Activated B cell treated with CpG ODN at 0.5 μM for 24 hours (primary cell): ENCODE measurements around the gene NDRG3. TPM values are rescaled to one million over a fixed set of nuclear protein-coding genes. Genes with fewer than 3 reads are reported as not detected.

Source experiments
- ATAC-seq: fragments of 200-7000 bp; cut with Tn5 transposase; one replicate; pipeline ENCODE4 v1.10.0; 2021; ENCODE audit warnings: low read depth, mild to moderate bottlenecking, moderate library complexity
- CTCF ChIA-PET: fragments of 350-600 bp; sonication (Branson Sonifier 250); formaldehyde crosslinking; loops from one replicate; lab custom pipeline; 2021; ENCODE audit warnings: antibody characterized with exemption; lab: Charles Lee
- POLR2A ChIA-PET: fragments of 350-600 bp; sonication (Branson Sonifier 250); formaldehyde crosslinking; loops from one replicate; lab custom pipeline; 2021; ENCODE audit warnings: antibody characterized with exemption; lab: Charles Lee
- DNase-seq: peaks from one replicate; pipeline ENCODE4 v3.0.0; 2022
- H3K27ac Mint-ChIP-seq: one replicate; pipeline ENCODE4 v1.8.0; 2020; ENCODE audit warnings: mixed read lengths
- H3K27me3 Mint-ChIP-seq: one replicate; pipeline ENCODE4 v1.8.0; 2021; ENCODE audit warnings: mixed read lengths
- H3K36me3 Mint-ChIP-seq: one replicate; pipeline ENCODE4 v1.8.0; 2021; ENCODE audit warnings: low read depth, mixed read lengths
- H3K4me1 Mint-ChIP-seq: one replicate; pipeline ENCODE4 v1.8.0; 2021; ENCODE audit warnings: mixed read lengths
- H3K4me3 Mint-ChIP-seq: one replicate; pipeline ENCODE4 v1.8.0; 2020; ENCODE audit warnings: mild to moderate bottlenecking, mixed read lengths
- H3K9me3 Mint-ChIP-seq: one replicate; pipeline ENCODE4 v1.8.0; 2020; ENCODE audit warnings: mixed read lengths
- intact Hi-C: fragments of 100-400 bp; cut with micrococcal nuclease; formaldehyde crosslinking; loops from one replicate; pipeline ENCODE4 v1.15.1; 2024
- total RNA-seq: library from RNA; stranded (reverse); gene quantifications from 2 replicates; pipeline ENCODE4 v1.2.3, GENCODE V29; 2022
- TF ChIP-seq, protein P1 (sequence below): fragments of 200-600 bp; IDR thresholded peaks from one replicate; pipeline ENCODE4 v1.8.0; 2022; ENCODE audit warnings: antibody characterized with exemption, mild to moderate bottlenecking

NDRG3 gene
- 20.8 and 21.4 TPM in 2 replicates for total RNA-seq

GRCh38 chr20:36745927-36746659, at the start of gene NDRG3:
Gene NDRG3 (minus strand): TSS chr20:36746090. CDS start chr20:36721735, 24,355 bp downstream.
- no peaks in the 10 kb centered on the region for H3K9me3 Mint-ChIP-seq
- intact Hi-C loops: loop anchor here (1.0 to 2.0 kb wide), 6 partner anchors 11 to 285 kb away; partner anchors contain the start of genes DSN1 and RAB5IF
- peaks cover 4% of the 10 kb centered on the region for H3K36me3 Mint-ChIP-seq
- ChIA-PET POLR2A (interaction anchor here (0.5 to 1.8 kb wide), 10 partner anchors 9 to 1003 kb away, joined by 3 to 16 read pairs (median 4); partner anchors contain the start of genes DSN1 and RAB5IF), CTCF (interaction anchor here (0.9 to 2.7 kb wide), 5 partner anchors 9 to 118 kb away, joined by 3 to 16 read pairs (median 5); partner anchors contain the start of gene DSN1)
- DNase-seq (peak; percentile 84), ATAC-seq (peak; percentile 98)
- peak within 1 kb of the TSS; percentile 88 for H3K27ac Mint-ChIP-seq
- peaks cover 16% of the 10 kb centered on the region for H3K4me1 Mint-ChIP-seq
- H3K27me3 Mint-ChIP-seq: no peaks in the 10 kb centered on the region
- H3K4me3 Mint-ChIP-seq: peak within 1 kb of the TSS; percentile 87
- TF ChIP-seq, protein P1, sequence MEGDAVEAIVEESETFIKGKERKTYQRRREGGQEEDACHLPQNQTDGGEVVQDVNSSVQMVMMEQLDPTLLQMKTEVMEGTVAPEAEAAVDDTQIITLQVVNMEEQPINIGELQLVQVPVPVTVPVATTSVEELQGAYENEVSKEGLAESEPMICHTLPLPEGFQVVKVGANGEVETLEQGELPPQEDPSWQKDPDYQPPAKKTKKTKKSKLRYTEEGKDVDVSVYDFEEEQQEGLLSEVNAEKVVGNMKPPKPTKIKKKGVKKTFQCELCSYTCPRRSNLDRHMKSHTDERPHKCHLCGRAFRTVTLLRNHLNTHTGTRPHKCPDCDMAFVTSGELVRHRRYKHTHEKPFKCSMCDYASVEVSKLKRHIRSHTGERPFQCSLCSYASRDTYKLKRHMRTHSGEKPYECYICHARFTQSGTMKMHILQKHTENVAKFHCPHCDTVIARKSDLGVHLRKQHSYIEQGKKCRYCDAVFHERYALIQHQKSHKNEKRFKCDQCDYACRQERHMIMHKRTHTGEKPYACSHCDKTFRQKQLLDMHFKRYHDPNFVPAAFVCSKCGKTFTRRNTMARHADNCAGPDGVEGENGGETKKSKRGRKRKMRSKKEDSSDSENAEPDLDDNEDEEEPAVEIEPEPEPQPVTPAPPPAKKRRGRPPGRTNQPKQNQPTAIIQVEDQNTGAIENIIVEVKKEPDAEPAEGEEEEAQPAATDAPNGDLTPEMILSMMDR: no peak

- peaks cover 11% of the 10 kb centered on the region for H3K4me1 Mint-ChIP-seq
- intact Hi-C loops: no loop called here
- H3K27ac Mint-ChIP-seq: no peak overlapping the region
- DNase-seq: no peak
- H3K9me3 Mint-ChIP-seq: no peaks in the 10 kb centered on the region
- TF ChIP-seq, protein P1: no peak
- peaks cover 71% of the 10 kb centered on the region for H3K36me3 Mint-ChIP-seq
- ChIA-PET POLR2A (no interaction called here), CTCF (interaction anchor here (2.0 kb wide), 1 partner anchor 15 kb away, joined by 6 read pairs; no protein-coding TSS in a partner anchor)
- ATAC-seq: no peak
- no peak overlapping the region for H3K4me3 Mint-ChIP-seq
- H3K27me3 Mint-ChIP-seq: no peaks in the 10 kb centered on the region
Observed at GRCh38 chr20:36794116-36794474, 48.2 kb upstream of the NDRG3 start.

- H3K36me3 Mint-ChIP-seq: peaks cover 69% of the 10 kb centered on the region
- H3K4me1 Mint-ChIP-seq: peaks cover 11% of the 10 kb centered on the region
- ChIA-PET POLR2A (interaction anchor here (1.0 kb wide), 1 partner anchor 20 kb away, joined by 3 read pairs; the partner anchor contains the start of gene DSN1), CTCF (interaction anchor here (1.0 to 2.7 kb wide), 7 partner anchors 15 to 125 kb away, joined by 3 to 14 read pairs (median 4); a partner anchor contains a TSS)
- intact Hi-C loops: no loop called here
- no peak for DNase-seq
- H3K27me3 Mint-ChIP-seq: no peaks in the 10 kb centered on the region
- H3K27ac Mint-ChIP-seq: no peak overlapping the region
- TF ChIP-seq, protein P1: no peak
- H3K9me3 Mint-ChIP-seq: no peaks in the 10 kb centered on the region
- ATAC-seq: no peak
- no peak overlapping the region for H3K4me3 Mint-ChIP-seq
Observed at GRCh38 chr20:36793294-36794115, 47.6 kb upstream of the NDRG3 start.

DNA sequence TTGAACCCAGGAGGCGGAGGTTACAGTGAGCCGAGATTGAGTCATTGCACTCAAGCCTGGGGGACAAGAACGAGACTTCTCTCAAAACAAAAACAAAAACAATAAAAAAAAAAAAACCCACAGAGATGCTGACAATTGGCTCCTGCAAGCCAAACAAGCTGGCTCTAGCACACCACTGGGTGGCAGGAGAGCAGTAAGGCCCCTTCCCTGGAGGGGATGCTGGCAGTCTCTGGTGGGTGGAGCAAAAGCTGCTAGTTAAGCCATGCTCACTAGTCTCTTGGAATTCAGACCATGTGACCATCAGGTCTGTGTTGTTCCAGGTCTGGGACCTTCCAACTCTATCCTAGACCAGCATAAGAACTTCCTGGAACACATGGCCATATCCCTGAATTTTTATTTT, 46.5 kb upstream of the NDRG3 start:
- H3K4me1 Mint-ChIP-seq: peaks cover 11% of the 10 kb centered on the region
- intact Hi-C loops: loop anchor here (1.0 kb wide), 2 partner anchors 71 to 95 kb away; a partner anchor contains a TSS
- DNase-seq: no peak
- H3K36me3 Mint-ChIP-seq: peaks cover 58% of the 10 kb centered on the region
- H3K4me3 Mint-ChIP-seq: no peak overlapping the region
- H3K9me3 Mint-ChIP-seq: no peaks in the 10 kb centered on the region
- no peaks in the 10 kb centered on the region for H3K27me3 Mint-ChIP-seq
- CTCF ChIA-PET: interaction anchor here (0.8 to 2.7 kb wide), 10 partner anchors 16 to 126 kb away, joined by 3 to 14 read pairs (median 4); a partner anchor contains a TSS
- H3K27ac Mint-ChIP-seq: no peak overlapping the region
- ATAC-seq: peak; percentile 72
- TF ChIP-seq, protein P1: no peak
- POLR2A ChIA-PET: interaction anchor here (0.9 to 1.0 kb wide), 2 partner anchors 19 to 213 kb away, joined by 3 to 7 read pairs; partner anchors contain the start of gene DSN1
